ENCODE measurements around the gene DNAJB8.

Gene DNAJB8

DNA sequence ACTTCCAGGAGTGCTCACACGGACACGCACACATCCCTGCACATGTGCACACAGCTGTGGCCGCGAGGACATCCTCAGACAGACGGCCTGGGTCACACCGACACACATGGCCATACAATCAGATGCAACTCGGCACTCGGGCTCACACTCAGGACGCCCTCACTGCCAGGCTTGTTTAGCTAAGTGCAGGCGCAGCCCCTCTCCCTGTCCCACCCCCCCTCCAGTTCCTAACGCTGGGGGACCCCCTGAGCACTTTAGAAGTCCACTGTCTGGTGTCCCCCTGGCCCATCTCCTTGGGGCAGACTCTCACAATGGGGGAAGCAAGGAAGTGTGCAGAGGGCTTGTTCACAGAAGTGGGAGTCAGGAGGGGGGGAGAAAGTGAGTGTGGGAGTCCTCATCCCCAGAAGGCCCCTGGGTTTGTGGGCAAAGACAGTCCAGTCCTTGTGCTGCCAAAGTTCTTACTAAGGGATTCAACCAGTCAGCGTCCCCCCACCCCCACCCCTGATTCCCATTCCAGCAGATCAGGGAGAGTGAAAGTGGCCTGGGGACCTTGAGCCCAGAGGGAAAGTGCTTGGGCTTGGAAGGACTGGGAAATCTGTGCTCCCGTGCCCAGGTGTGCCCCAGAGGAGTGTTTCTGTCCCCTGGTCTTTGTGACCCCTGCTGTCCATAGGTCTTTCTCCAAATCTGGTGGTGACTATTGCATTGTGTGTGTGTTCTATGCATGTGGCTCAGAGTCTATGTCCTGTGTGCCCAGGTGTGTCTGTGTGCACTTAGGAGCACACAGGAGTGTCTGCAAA, 27.1 kb upstream of the DNAJB8 start:
- DNase-seq, result no peak

DNA sequence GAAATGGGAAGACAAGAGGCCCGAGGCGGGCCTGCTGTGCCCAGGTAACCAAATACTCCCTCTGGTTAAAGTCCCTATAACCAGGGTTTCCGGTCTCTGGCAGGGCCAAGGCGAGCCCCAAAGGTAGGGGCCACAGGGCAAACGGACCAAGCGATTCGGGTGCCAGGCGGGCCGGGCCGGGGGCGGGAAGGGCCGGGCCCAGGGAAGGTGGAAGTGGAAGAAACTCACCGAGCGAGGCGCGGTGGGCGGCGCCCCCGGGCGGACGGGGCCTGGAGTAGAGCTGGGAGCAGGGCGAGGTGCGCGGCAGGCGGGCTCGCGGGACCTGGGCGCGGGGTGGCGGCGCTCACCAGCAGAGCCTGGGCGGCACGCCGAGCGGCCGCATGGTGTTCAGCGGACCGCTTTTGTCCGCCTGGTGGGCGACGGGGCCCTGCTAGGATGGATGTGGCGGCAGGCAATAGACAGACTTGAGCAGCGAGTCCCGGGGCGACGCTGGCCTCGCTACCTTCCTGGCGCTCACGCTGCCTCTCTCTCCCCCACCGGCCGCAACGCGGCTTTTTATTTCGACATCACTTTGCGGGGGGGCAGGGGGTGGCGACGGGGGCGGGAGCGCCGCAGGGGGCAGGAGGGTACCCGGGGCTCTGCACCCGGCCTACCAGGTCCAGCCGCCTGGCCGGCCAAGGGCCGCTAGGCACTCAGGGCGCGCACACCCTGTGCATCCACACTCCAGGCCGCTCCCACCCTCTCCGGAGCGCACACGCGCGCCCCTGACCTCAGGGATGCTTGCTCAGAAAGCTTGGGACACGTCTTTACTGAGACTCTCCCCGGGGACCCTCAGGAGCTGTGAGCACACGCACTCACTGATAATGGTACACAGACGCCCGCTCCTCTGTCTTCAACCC, 26.2 kb upstream of the DNAJB8 start, which contains the start of gene GATA2:
GATA2 (minus strand) TSS at position 531 of the 899 bp plus-strand sequence. CDS start 6,170 bp downstream, outside the sequence.
- DNase-seq, result peak; percentile 37 to 75

GRCh38 chr3:128491941-128492670, 25.4 kb upstream of the DNAJB8 start:
- DNase-seq, result peak; percentile 50 to 58

- no peak for DNase-seq
Observed at GRCh38 chr3:128491691-128491940, 24.9 kb upstream of the DNAJB8 start.

DNA sequence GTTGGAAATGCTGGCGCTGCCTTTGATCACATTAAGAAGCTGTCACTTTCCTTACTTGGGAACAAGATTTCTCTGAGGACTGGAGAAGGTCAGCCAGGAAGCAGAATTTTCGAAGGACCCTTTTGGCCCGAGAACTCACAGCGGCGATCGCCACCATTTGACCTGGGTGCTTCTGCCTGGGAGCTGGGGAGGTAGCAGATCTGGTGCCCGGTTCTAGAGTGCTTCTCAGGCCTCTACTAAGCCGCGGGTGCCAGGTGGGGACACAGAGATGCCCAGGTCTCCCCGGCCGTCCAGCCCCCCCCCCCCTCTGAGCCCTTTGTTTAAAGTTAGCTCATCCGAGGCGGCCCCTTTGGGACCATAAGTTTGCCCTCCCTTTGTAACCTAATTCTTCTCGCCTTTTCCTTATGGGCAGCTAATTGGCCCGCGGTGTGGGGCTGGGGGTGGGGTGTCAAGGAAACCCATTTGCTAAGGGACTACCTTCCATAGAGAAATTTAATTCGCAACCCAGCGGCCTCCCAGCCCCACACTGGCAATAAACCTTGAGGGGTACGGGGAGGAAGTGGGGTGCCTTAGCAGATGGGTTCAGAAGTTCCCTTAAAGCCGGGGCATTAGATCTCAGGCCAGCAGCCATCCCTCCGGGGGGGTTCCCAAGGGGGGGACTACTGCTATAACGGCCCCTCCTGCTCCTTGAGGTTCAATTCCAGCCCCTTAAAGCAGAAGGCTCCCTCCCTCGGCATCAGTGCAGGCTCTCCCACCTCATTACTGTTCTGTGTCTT, 24.4 kb upstream of the DNAJB8 start:
- peak in 1 of 2 experiments; percentile 49 for DNase-seq

DNA sequence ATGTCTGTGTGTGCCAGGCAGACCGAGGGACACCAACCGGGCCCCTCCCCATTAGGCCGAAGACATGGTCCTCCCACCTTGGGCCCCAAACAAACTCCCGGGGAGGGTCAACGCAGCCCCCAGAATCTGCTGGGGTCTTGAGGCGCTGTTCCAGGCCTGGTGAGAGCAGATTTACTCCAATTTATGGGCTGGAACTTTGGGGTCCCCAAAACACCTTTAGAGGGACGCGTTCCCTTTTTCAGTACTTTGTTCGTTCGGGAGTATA, 23.9 kb upstream of the DNAJB8 start:
- no peak for DNase-seq

GRCh38 chr3:128489927-128490649, 23.4 kb upstream of the DNAJB8 start:
- DNase-seq, result peak; percentile 65 to 85

GRCh38 chr3:128489674-128489926, 22.9 kb upstream of the DNAJB8 start:
- DNase-seq, result no peak

DNA sequence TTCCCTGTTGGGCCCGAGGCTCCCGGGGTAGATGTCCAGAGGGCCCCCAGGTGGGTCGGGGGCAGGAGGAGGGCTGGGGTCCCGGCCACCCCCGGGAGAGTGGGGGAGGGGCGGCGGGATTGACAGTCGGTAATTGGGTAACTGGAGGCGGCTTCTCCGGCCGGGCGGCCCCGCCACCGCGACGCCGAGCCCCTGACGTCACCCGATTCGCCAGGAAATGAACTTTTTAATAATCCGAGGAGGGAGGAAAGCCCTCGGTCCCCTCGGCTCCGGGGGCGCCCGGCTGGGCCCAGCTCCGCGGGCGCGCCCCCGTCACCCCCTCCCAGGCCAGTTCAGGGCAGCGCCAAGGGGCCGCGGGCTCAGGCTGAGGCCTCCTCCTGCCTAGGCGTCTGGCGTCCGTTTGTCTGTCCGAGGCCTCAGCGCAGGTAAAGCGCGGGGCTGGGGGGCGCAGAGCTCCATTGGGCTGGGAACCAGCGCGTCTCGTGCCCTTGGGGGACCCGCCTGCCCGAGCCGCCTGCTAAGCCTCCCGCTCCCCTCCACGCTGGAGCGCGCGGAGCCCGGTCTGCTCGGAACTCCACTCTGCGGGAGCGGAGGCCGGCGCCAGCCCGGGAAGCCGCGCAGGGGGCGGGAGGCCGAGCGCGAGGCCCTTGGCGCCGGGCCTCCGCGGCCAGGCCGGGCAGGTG, 22.4 kb upstream of the DNAJB8 start:
- peak in 1 of 2 experiments; percentile 50 for DNase-seq

GRCh38 chr3:128488636-128488990, 21.9 kb upstream of the DNAJB8 start:
- DNase-seq, result peak in 1 of 2 experiments; percentile 44

GRCh38 chr3:128487813-128488635, 21.3 kb upstream of the DNAJB8 start:
- peak; percentile 87 to 90 for DNase-seq

DNA sequence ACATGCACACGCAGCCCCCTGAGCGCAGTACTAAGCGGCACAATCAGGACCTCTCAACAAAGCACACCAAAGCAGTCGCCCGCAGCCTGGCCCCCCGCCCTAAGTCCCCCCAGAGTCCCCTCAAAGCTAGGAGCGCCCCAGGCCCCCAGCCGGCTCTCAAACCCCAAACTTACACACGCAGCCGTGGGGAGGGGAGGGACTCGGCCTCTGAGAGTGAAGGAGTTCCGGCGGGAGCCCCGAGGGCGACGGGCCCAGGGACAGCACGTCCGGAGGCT, 20.8 kb upstream of the DNAJB8 start:
- DNase-seq, result no peak

DNA sequence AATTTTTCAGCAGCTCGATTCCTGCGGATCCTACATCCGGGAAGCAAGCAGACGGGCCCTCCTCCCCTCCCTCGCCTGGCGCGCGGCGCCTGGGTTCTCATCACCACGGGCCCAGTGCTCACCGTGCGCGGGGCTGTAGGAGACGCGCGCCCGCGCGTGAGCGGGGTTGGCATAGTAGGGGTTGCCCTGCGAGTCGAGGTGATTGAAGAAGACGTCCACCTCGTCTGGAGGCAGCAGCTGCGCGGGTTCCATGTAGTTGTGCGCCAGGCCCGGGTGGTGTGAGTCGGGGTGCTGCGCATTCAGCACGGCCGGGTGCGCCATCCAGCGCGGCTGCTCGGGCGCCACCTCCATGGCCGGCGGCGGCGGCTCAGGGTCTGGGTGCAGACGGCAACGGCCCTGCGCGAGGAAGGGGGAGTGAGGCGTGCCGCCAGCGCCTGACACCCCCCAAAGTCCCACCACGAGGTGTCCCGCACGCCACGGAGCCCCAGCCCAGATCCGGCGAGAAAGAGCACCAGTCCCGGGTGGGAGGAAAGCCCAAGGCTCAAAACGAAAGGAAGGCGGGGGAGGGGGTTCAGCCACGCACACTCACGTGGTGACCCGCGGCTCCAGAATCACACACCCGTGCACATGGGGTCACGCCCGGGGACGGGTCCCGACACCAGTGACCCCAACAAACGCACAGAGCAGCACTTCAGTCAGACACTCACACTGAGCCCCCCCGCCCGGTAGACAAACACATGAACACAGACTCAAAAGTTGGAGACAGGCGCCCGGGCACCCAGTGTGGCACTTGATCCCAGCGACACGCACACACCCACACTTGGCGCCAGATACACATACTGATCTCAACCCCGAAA, 20.2 kb upstream of the DNAJB8 start:
- peak in 1 of 2 experiments; percentile 52 for DNase-seq

DNA sequence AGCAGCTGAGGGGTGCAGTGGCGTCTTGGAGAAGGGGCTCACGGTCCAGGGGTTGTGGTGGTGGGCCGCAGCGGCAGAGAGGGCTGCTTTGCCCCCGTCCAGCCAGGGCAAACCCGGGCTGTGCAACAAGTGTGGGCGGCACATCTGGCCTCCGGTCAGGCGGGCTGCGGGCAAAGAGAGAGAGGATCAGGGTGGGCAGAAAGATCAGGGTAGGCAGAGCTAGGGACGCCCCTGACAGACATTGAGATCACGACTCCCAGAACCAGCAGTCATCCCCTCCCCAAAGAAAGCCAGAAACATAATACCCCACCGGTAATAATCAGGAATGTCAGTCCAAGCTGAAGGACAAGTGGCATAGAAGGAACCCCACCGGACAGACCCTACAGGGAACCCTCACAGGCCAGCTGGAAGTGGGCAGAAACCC, 19.5 kb upstream of the DNAJB8 start:
- DNase-seq, result no peak

DNA sequence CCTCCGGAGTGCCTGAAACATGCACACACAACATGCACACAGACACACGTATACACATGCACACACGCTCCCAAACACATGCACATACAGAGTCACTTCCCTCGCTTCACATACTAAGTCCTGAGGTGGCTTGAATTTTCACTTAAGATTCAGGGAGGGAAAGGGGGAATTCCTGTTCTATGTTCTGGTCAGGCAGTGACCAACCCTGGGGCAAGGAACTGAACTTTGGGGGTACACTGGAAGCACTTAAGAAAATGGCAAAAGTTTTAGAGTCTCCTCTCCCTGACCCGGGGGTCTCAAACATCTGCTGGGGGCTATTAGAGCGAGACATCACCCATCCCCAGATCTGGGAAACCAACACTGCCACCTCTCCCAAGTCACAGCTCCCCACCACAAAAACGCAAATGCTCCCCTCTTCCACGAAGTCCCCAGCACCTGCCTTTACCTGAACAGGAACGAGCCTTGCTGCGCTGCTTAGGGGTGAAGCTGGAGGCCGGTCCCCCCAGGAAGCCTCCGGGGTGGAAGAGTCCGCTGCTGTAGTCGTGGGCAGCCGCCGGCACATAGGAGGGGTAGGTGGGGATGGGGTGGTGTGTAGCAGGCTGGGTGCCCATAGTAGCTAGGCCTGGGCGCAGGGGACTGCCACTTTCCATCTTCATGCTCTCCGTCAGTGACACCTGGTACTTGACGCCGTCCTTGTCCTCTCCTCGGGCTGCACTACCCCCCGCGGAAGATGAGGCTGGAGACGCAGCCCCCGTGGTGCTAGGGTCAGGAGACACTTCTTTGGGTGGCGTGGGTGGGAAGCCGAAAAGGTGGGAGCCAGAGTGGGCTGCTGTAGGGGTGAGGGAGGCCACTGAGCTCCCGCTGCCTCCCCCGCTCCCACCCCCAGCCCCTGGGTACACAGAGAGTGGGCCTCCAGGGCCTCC, 18.9 kb upstream of the DNAJB8 start:
- no peak for DNase-seq

DNA sequence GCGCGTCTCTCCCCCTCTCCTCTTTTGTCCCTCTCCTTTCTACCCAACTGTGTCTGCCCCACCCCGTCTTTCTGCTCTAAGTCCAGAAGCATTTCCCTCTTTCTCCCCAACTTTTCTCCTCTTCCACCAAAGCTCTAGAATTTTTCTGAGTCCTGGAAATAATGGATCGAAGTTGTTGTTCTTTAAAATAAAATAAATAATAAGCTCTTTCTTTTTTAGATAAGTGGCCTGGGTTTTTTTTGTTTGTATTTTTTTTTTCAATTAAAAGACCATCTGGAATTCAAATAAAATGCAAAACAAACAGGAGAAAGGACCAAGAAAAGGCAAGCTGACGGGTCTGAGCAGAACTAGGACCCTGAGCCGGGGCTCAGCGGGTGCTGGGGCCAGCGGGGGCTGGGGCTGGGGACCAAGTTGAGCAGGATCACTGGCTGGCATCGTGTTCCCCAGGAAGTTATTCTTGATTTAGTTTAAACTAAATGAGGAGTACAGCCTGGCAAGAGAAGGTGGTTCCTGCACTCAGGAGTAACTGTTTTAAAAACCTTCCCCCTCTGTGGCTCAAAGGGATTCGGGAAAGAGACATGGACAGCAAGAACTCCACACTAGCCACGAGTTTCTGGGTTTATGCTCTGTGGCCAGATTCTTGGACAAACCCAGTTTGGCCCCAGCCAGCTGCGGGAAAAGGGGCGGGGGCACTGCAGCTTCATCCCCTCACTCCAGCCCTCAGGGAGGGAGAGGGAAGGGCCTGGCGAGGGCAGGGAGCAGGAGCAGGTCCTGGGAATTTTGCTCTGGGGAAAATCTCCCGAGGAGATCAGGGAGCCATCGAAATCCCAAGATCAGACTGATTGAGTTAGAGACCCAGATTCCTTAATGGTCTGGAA, 18.0 kb upstream of the DNAJB8 start:
- no peak for DNase-seq

DNA sequence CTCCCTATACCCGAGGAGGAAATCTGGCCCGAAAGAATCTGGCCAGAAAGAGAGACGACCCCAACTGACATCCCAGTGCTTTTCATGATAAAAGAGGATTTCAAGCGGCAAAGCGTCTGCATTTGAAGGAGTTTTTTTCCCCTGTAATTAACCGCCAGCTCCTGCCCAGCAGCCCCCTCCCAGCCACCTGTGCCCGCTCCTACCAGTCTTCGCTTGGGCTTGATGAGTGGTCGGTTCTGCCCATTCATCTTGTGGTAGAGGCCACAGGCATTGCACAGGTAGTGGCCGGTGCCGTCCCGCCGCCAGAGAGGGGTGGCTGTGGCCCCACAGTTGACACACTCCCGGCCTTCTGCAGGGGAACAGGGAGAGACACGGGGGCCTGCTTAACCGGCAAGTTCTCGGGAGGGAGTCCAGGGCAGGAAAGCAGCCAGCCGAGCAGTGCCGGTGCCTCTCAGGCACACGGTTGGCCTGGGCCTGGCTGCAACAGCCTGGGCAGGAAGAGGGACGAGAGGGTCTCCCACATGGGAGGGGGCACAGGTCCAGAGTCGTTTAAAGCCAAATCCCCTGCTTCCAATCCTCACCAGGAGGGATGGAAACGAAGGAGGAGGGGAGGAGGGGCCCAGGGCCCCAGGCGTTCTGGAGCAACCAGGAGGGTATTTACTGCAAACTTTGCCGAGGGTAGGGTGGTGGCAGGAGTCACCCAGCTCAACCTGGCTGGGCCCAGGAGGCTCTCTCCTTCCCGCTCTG, 17.1 kb upstream of the DNAJB8 start:
- DNase-seq, result no peak
